ENCODE results near the gene PLA2G6.

The PLA2G6 gene

GRCh38 chr22:38108561-38109319, 72.9 kb downstream of the PLA2G6 start:
- DNase-seq: no peak

GRCh38 chr22:38107692-38108515, 73.7 kb downstream of the PLA2G6 start:
- DNase-seq: no peak

GRCh38 chr22:38106814-38107578, 74.6 kb downstream of the PLA2G6 start:
- no peak for DNase-seq

- no peak for DNase-seq
These were observed 77.5 kb downstream of the PLA2G6 start for GRCh38 chr22:38104084-38104483.

GRCh38 chr22:38103641-38104040, 78.0 kb downstream of the PLA2G6 start:
- no peak for DNase-seq

- no peak for DNase-seq
These were observed 83.0 kb downstream of the PLA2G6 start for GRCh38 chr22:38098410-38099249.

- DNase-seq: no peak
These were observed 83.8 kb downstream of the PLA2G6 start for GRCh38 chr22:38097557-38098409.

GRCh38 chr22:38097058-38097457, 84.6 kb downstream of the PLA2G6 start:
- no peak for DNase-seq

GRCh38 chr22:38089474-38089851, 92.2 kb downstream of the PLA2G6 start:
- no peak for DNase-seq

GRCh38 chr22:38088629-38089473, 92.8 kb downstream of the PLA2G6 start:
- no peak for DNase-seq

- no peak for DNase-seq
These were observed 93.8 kb downstream of the PLA2G6 start for GRCh38 chr22:38087855-38088254.

GRCh38 chr22:38086942-38087341, 94.7 kb downstream of the PLA2G6 start:
- no peak for DNase-seq

GRCh38 chr22:38086001-38086845, 95.4 kb downstream of the PLA2G6 start:
- DNase-seq: no peak

GRCh38 chr22:38085501-38085900, 96.1 kb downstream of the PLA2G6 start:
- no peak for DNase-seq

- no peak for DNase-seq
These were observed 96.6 kb downstream of the PLA2G6 start for GRCh38 chr22:38085056-38085455.

GRCh38 chr22:38083931-38084631, 97.5 kb downstream of the PLA2G6 start, which contains the start of gene SLC16A8:
Gene SLC16A8 (minus strand): TSS chr22:38084184. CDS start chr22:38082873, 1,311 bp downstream.
- no peak for DNase-seq

GRCh38 chr22:38082986-38083710, 98.5 kb downstream of the PLA2G6 start:
- no peak for DNase-seq

All from NCI-H187 treated with DMSO at 0.1 percent for 48 hours (cell line).